ENCODE results near the gene CASZ1. TPM values are rescaled to one million over a fixed set of nuclear protein-coding genes. Genes with fewer than 3 reads are reported as not detected.

CASZ1 gene
- total and polyA plus RNA-seq, 10 of the 15 experiments (the other 5 are each of a cell fraction or from before 2014, with no cell fraction given): 0.52 to 9.8 (median 3.7) TPM

- intact Hi-C loops (cut with micrococcal nuclease; ENCODE audit: unreplicated experiment) (no loop called here), in situ Hi-C loops (cut with MboI) (no loop called here)
- BruUV-seq (replicated peaks): no TSS peak
- ChIA-PET SMC1A (ENCODE audit: uncharacterized antibody, unreplicated experiment) (interaction anchor here (0.6 kb wide), 1 partner anchor 20 kb away, joined by 3 read pairs; no protein-coding TSS in a partner anchor), POLR2A (no interaction called here), CTCF (no interaction called here), RAD21 (ENCODE audit: unreplicated experiment) (no interaction called here)
- Histone ChIP-seq H3K4me2 (ENCODE audit: control insufficient read depth, insufficient read depth) (no peak overlapping the region), H3K27ac (ENCODE audit: control insufficient read depth, insufficient read depth) (no peak overlapping the region), H3K4me3 (no peak overlapping the region), H4K20me1 (ENCODE audit: control insufficient read depth, insufficient read depth) (no peaks in the 10 kb centered on the region), H3K79me2 (ENCODE audit: control insufficient read depth, insufficient read depth, low read length) (no peaks in the 10 kb centered on the region), H2AFZ (ENCODE audit: control insufficient read depth, low read depth, low read length) (no peak overlapping the region), H3K9ac (ENCODE audit: control insufficient read depth, insufficient read depth, low read length) (no peak overlapping the region), H3K9me3 (replicated peaks; ENCODE audit: control insufficient read depth, insufficient read depth, low read length) (no peaks in the 10 kb centered on the region), H3K27me3 (replicated peaks in 1 of 2; ENCODE audit: control insufficient read depth in 2 of 2, insufficient read depth in 2 of 2, low read length in 1 of 2) (no peaks in the 10 kb centered on the region), H3K4me1 (ENCODE audit: control insufficient read depth, insufficient read depth, low read length) (no peaks in the 10 kb centered on the region), H3K36me3 (ENCODE audit: control insufficient read depth in 2 of 2, insufficient read depth in 2 of 2, low read length in 1 of 2) (peaks cover 0 to 5% of the 10 kb centered on the region in 2 experiments; a peak in 1 of 4 replicates)
- ATAC-seq: no peak
- no peak for FAIRE-seq
- 93% methylated on average over 23 of the region's 40 CpGs for WGBS (ENCODE audit: insufficient coverage, insufficient replicate concordance, low lambda C conversion rate, missing lambda C conversion rate)
- TF ChIP-seq MYB (IDR thresholded peaks at IDR 0.05; ENCODE audit: borderline replicate concordance, low read depth, low read length) (no peak), EP300 (IDR thresholded peaks at IDR 0.05; ENCODE audit: borderline replicate concordance in 1 of 2, control insufficient read depth in 1 of 2, low read depth in 2 of 2, low read length in 2 of 2) (no peak), NR2F1 (conservative IDR thresholded peaks at IDR 0.05) (no peak), HDAC2 (IDR thresholded peaks at IDR 0.05) (no peak), ZNF217 (IDR thresholded peaks at IDR 0.05) (no peak), YBX1 (IDR thresholded peaks at IDR 0.05) (no peak), IKZF1 (conservative IDR thresholded peaks at IDR 0.05) (no peak), ZNF384 (IDR thresholded peaks at IDR 0.05; ENCODE audit: borderline replicate concordance, low read depth, low read length) (no peak), MYC (IDR thresholded peaks at IDR 0.05; ENCODE audit: insufficient read depth, insufficient read length, insufficient replicate concordance, low read length, severe bottlenecking) (no peak)
- DNase-seq (ENCODE audit: low read depth, low spot score): no peak
Observed at GRCh38 chr1:10667861-10668761, 128.3 kb downstream of the CASZ1 start.
